GM10847 (cell line): ENCODE measurements around the gene DET1.

ENCODE experiments used
- POLR2A ChIP-seq: IDR thresholded peaks from 2 replicates; pipeline ENCODE4 v1.6.1; 2011; ENCODE audit not compliant: insufficient read length; ENCODE audit errors: extremely low read depth

DET1 gene

DNA sequence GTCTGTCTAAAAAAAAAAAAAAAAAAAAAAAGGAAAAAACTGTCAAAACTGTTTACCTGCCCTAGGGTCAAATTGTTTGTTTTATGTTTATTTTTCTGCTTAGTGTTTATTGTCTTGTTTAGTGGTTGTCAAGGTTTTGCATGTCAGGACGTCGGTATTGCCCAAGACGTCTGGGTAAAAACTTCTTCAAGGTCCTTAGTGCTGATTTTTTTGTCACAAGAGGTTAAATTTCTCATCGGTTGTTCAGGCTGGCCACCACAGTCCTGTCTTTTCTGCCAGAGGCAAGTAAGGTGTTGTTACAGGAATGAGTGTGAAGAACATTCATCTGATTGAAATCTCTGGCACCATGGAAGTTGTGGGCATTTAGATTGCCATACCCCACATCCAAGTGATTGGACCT is 7.0 kb downstream of the DET1 start:
- TF ChIP-seq POLR2A: no peak

DNA sequence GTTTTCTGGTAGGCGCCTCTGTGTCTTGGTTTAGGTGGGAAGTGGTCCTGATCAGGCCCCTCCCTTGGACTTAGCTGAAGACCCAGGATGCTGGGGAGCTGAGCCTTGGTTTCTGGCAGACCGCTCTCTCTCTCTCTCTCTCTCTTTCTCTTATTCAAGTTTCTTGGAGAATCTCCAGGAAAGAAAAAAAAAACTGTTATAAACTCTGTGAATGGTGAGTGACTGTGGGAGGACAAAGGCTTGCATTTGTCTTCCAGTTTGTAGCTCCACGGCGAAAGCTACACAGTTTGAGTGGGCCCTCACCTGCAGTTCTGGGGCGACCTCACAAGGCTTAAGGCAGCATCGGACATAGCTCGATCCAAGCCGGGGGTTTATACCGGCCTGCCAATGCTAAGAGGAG is 7.5 kb downstream of the DET1 start:
- no peak for TF ChIP-seq POLR2A

DNA sequence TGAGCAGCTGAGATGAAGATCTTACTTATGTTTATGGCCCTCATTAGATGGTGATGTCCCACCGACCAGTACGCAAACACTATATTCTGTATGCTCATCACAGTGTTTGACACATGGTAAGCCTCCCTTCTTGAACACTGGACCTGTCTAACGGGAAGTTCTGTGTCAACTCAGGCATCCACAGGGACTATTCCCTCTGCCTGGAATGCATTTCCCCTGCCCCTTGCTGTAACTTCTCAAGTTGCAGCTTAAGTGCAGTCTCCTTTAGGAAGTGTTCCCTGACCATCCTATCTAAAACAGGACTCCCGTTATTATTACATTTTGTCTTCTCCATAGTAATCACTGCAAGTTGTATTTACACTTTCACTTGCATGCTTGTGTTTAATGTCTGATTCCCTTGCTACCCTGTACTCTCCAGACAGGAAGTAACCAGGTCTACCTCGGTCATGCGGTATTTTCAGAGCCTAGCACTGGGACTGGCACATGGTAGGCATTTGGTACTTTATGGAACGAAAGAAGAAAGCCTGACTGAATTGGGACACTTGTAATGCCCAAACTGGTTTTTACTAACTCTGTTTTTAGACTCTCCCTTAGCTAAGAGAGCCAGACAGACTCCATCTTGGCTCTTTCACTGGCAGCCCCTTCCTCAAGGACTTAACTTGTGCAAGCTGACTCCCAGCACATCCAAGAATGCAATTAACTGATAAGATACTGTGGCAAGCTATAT is 8.7 kb downstream of the DET1 start:
- TF ChIP-seq POLR2A: no peak

DNA sequence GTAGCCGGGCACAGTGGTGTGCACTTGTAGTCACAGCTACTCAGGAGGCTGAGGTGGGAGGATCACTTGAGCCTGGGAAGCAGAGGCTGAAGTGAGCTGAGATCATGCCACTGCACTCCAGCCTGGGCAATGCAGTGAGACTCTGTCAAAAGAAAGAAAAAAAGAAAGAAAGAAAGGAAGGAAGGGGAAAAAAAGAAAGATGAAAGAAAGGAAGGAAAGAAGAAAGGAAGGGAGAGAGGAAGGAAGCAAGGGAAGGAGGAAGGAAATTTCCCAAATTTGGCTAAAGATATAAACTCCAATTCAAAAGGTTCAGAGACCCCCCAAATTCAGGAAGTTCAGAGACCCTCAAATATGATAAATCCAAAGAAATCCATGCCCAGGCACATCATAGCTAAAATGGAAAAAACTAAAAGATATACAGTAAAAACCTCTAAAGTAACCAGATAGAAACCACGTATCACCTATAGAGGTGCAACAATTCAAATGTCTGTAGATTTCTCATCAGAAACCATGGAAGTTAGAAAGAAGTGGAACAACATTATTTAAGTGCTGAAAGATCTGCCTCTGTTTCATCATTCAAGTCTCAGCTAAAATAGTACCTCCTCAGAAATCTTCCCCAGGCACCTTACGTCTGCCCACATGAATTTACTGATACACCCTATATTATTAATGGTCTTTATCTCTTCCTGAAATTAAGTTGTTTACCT is 10.7 kb downstream of the DET1 start:
- TF ChIP-seq POLR2A: no peak

DNA sequence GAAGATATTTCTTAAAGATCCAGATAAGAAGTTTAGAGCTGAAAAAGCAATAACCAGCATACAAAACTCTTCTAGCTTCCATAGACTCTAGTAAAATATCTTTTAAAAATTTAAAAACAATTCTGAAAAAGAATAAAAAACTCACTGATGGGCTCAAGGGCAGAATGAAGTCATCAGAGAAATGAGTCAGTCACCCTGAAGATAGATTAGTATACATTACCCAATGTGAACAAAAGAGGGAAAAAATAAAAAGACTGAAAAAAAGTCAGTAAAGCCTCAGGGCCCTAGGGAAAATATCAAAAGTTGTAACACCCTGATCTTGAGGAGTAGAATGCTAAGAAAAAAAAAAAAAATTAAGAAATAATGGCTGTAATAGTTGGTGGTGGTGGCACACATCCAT is 11.4 kb downstream of the DET1 start:
- TF ChIP-seq POLR2A: no peak

DNA sequence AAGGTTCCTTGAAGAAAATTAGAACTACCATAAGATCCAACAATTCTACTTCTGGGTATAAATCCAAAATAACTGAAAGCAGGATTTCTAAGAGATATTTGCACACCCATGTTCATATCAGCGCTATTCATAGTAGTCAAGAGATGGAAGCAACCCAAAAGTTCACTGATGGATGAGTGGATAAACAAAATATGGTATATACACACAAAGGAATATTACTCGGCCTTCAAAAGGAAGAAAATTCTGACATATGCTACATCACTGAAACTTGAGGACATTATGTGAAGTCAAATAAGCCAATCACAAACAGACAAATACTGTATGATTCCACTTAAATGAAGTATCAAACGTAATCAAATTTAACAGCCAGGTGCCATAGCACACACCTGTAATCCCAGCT is 13.1 kb downstream of the DET1 start:
- TF ChIP-seq POLR2A: no peak

DNA sequence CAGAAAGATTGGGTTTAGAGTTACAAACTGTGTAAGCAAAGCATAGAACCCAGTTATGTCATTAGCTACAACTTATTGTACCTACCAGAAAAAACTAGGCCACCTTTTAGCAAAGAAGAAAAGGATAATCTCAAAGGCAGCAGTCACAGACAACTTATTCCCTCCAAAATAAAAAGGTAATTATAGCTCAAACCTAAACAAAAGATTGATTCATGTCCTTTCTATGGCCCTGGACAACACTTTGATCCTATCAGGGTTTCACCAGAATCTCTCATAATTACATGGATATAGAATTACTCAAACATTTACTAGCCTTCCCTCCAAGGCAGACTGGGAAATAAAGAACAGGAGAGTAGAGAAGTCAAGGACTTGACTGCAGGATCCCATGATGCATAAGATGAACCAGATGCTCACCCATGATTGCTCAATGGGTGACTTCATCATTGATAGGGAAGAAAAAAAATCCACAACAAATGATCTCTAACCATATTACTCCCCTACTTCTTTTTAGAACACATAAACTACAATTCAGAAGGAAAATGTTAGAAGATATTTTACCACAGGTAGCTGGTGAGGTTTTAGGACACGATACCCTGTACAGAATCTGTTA is 17.4 kb downstream of the DET1 start:
- no peak for TF ChIP-seq POLR2A

DNA sequence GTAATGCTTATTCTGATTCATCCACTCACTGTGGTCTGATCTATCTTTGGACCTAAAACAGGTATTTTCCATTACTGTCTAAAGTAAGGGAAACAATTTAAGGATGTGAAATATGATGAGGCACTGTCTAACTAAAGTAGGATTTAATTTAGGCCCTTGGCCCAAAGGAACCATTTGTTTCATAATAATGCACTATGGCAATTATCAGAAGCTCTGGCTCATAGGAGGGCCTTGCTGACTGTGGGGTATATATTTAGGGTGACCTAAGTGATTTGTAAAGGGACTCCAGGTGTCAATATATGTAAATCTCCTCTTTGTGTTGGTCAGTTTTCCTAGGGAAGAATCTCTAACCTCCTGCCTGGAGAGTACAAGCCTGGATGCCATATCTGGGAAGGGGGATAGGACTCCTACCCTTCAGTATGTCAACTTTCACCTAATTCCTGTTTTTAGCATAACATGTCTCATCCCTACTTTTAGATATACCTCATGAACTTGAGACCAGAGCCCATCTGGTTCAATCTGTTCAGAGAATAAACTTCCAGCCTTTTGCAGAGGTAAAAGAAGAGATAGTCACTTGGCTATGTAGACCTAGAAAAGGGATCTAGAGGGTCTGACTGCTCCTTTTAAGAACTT is 20.1 kb downstream of the DET1 start:
- no peak for TF ChIP-seq POLR2A

DNA sequence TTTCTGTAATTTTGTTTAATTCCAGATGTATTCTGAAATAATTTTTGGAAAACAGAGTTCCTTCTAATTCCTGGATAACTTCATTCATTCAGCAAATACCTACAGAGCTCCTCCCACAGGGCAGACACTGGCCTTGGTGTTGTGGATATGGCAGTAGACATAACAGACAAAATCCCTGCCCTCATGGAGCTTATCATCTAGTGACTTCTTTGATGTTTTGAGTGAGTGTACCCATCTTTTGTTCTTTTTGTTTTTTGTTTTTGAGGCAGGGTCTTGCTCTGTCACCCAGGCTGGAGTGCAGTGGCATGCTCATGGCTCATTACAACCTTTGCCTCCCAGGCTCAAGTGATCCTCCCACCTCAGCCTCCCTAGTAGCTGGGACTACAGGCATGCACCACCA is 21.1 kb downstream of the DET1 start:
- no peak for TF ChIP-seq POLR2A

DNA sequence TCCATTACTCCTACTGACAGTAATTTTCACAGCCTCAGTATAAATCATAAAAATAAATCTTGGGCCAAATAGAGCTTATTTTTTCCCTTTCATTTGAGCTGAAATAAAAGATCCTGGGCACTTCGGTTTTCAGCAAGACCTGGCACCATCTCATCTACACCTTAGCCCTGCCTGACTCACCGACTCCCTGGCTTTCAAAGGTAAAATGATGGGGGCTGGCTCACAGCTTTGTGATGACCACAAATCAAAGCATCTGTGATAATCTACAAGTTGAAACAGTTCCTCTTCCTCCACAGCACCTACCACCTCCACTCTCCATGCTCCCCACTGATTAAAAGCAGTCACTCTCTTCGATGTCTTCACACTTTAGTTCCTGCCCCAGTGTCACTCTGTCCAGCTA is 27.6 kb downstream of the DET1 start:
- no peak for TF ChIP-seq POLR2A

DNA sequence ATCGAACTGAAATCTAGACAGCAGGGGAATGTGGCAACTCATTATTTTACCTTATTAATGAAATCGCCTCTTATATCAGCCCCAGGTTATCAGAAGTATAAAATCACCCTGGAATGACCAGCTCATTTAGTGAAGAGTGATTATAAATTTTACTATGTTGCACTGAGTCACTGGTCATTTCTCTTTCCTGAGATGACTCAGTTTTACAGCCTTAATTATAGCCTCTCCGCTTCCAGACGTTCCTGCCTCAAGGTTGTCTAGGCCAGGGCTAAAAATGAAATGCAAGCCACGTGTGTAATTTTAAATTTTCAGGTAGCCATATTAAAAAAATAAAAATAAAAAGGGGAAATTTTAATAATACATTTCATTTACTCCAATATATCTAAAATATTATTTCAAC is 33.3 kb downstream of the DET1 start:
- no peak for TF ChIP-seq POLR2A

DNA sequence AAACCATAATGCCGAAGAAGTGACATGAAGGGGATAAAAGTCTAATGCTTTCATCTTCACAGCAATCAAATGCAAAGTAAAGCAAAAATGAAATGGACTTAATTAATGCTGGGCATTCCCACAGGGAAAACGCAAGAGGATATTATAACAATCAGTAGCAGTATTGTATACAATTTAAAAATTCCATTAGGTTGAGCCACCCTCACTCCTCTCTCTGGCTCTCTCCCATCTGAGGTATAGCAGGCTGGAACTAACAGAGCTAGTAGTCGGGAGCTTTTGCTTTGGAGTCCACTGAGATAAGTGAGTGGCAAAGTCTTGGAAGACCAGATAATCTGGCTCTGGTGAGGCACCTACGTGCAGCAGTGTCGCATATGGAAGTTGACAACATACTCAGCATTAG is 33.9 kb downstream of the DET1 start:
- TF ChIP-seq POLR2A: no peak

DNA sequence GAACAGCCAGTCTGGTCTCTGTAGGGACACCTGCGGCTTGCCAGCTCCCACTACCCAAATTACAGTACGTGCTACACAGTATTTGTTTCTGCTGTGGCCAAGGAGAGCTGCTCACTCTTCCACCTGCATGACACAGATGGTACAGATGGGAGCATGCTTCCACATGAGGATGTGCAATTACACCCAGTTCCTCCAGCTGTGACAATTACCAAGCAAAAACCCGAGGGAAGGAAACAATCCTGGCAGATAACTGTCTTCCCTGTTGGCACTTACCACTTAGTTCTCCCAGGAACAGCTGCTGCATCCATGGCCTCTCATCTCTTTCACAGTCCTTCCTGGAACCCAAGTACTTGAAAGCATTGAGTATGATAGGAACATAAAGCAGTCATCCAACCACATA is 34.4 kb downstream of the DET1 start:
- no peak for TF ChIP-seq POLR2A

DNA sequence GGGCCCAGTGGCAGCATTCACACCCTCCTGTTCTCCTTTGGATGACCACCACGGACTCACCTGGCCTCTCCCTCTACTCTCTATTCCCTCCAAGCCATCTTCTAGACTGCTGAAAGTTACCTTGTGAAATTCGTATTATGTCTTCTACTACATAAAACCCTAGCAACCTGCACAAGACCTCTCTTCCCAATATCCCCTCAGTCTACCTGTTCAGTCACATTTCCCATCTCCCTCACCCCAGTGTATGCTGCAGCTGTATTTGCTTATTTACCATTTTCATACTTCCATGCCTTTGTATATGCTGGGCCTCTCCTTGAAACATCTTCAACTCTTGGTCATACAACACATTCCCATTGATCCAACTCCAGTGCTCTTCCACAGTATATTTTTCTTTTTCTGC is 35.3 kb downstream of the DET1 start:
- no peak for TF ChIP-seq POLR2A

DNA sequence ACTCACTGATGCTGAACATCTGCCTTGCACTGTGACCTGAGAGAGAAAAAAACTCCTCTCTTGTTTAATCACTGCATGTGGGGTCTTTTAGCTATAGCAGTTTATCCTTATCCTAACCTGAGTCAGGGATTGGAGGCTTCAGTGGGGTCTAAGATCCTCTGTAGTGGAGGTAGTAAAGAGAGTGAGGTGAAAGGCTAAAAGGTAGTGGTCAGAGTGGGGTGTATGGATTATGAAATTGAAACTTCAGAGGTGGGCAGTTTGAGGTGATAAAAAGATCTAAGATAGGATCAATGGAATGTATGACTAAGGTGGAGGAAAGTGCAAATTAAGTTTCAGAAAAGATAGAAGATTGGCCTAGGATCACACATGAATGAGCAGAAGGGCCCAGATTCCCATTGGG is 36.5 kb downstream of the DET1 start:
- no peak for TF ChIP-seq POLR2A

DNA sequence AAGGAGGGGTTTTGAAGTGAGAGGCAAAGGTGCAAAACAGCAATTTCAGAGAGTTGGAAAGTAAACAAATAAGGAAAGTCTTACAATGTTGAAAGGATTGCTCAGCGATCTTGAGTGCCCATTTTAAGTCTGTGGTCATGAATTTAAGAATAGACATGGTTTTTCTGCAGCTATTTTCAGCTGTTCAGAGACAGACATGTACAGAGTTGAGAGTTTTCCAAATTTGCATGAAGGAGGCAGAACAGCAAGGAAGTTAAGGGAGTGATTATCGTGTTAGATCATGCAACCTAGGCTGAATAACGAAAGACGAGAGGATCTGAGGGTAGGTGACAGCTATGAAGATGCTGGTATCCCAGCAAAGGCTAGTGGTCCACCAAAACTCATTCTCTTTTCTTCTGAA is 37.2 kb downstream of the DET1 start:
- TF ChIP-seq POLR2A: no peak
